HEK293 (cell line): ENCODE data around the gene LMO7.

Source experiments
- GLI4 ChIP-seq: fragments of 450-650 bp; formaldehyde crosslinking; IDR thresholded peaks from 2 replicates; pipeline ENCODE4 v1.5.1; 2016; ENCODE audit warnings: missing biosample characterization, missing genetic modification characterization
- MEIS1 ChIP-seq: sonication (generic); formaldehyde crosslinking; IDR thresholded peaks from 2 replicates; pipeline ENCODE4 v1.8.1; 2022; ENCODE audit warnings: missing genetic modification reagents, mild to moderate bottlenecking, borderline replicate concordance
- YY1 ChIP-seq: fragments of 450-650 bp; formaldehyde crosslinking; IDR thresholded peaks from 2 replicates; pipeline ENCODE4 v1.5.1; 2018; ENCODE audit warnings: missing biosample characterization, missing genetic modification characterization
- ZNF114 ChIP-seq: fragments of 450-650 bp; formaldehyde crosslinking; IDR thresholded peaks from 2 replicates; pipeline ENCODE4 v1.5.0; 2017; ENCODE audit warnings: missing biosample characterization, missing genetic modification characterization
- ZNF140 ChIP-seq: fragments of 450-650 bp; formaldehyde crosslinking; IDR thresholded peaks from 2 replicates; pipeline ENCODE4 v1.5.1; 2016; ENCODE audit warnings: missing biosample characterization, missing genetic modification characterization
- ZNF184 ChIP-seq: fragments of 450-650 bp; IDR thresholded peaks from 2 replicates; pipeline ENCODE4 v1.5.1; 2018; ENCODE audit warnings: missing biosample characterization, mild to moderate bottlenecking, missing genetic modification characterization
- ZNF223 ChIP-seq: fragments of 450-650 bp; formaldehyde crosslinking; IDR thresholded peaks from 2 replicates; pipeline ENCODE4 v1.5.1; 2016; ENCODE audit warnings: missing biosample characterization, missing genetic modification characterization
- ZNF600 ChIP-seq: fragments of 450-650 bp; formaldehyde crosslinking; IDR thresholded peaks from 2 replicates; pipeline ENCODE4 v1.5.1; 2016; ENCODE audit warnings: missing biosample characterization, missing genetic modification characterization
- ZNF785 ChIP-seq: fragments of 450-650 bp; formaldehyde crosslinking; IDR thresholded peaks from 2 replicates; pipeline ENCODE4 v1.5.1; 2016; ENCODE audit warnings: missing biosample characterization, missing genetic modification characterization
- TF ChIP-seq, protein P1 (sequence below): fragments of 450-650 bp; formaldehyde crosslinking; IDR thresholded peaks from 2 replicates; pipeline ENCODE4 v1.5.1; 2016; ENCODE audit warnings: missing biosample characterization, missing genetic modification characterization
- TF ChIP-seq, protein P2 (sequence below): fragments of 450-650 bp; formaldehyde crosslinking; IDR thresholded peaks from 2 replicates; pipeline ENCODE4 v1.5.1; 2016; ENCODE audit warnings: missing biosample characterization, missing genetic modification characterization

DNA sequence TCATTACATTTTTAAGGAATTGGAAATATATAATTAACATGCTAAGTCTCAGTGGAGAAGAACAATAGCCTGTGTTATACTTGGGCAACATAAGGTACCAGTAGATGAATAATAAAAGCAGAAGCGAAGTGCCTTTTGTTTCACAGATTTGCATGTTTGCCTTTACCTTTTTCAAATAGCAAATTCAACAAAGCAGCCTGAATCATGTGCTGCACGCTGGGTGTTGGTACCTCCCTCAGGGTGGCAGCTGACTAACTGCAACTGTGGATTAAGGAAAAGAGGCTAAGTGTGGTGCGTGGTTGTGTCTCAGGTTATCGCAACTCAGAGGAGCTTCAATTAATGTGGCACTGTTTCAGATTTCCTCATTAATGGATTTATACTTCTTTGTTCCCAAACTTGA is 189.0 kb downstream of the LMO7 start:
- TF ChIP-seq, protein P1, sequence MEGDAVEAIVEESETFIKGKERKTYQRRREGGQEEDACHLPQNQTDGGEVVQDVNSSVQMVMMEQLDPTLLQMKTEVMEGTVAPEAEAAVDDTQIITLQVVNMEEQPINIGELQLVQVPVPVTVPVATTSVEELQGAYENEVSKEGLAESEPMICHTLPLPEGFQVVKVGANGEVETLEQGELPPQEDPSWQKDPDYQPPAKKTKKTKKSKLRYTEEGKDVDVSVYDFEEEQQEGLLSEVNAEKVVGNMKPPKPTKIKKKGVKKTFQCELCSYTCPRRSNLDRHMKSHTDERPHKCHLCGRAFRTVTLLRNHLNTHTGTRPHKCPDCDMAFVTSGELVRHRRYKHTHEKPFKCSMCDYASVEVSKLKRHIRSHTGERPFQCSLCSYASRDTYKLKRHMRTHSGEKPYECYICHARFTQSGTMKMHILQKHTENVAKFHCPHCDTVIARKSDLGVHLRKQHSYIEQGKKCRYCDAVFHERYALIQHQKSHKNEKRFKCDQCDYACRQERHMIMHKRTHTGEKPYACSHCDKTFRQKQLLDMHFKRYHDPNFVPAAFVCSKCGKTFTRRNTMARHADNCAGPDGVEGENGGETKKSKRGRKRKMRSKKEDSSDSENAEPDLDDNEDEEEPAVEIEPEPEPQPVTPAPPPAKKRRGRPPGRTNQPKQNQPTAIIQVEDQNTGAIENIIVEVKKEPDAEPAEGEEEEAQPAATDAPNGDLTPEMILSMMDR (tag by site-specific recombination): no peak
- no peak for TF ChIP-seq ZNF184 (tag by site-specific recombination)
- no peak for TF ChIP-seq ZNF114 (tag by site-specific recombination)
- TF ChIP-seq MEIS1 (CRISPR knock-in tag): no peak
- TF ChIP-seq ZNF140 (tag by site-specific recombination): no peak
- TF ChIP-seq ZNF785: no peak
- TF ChIP-seq, protein P2, sequence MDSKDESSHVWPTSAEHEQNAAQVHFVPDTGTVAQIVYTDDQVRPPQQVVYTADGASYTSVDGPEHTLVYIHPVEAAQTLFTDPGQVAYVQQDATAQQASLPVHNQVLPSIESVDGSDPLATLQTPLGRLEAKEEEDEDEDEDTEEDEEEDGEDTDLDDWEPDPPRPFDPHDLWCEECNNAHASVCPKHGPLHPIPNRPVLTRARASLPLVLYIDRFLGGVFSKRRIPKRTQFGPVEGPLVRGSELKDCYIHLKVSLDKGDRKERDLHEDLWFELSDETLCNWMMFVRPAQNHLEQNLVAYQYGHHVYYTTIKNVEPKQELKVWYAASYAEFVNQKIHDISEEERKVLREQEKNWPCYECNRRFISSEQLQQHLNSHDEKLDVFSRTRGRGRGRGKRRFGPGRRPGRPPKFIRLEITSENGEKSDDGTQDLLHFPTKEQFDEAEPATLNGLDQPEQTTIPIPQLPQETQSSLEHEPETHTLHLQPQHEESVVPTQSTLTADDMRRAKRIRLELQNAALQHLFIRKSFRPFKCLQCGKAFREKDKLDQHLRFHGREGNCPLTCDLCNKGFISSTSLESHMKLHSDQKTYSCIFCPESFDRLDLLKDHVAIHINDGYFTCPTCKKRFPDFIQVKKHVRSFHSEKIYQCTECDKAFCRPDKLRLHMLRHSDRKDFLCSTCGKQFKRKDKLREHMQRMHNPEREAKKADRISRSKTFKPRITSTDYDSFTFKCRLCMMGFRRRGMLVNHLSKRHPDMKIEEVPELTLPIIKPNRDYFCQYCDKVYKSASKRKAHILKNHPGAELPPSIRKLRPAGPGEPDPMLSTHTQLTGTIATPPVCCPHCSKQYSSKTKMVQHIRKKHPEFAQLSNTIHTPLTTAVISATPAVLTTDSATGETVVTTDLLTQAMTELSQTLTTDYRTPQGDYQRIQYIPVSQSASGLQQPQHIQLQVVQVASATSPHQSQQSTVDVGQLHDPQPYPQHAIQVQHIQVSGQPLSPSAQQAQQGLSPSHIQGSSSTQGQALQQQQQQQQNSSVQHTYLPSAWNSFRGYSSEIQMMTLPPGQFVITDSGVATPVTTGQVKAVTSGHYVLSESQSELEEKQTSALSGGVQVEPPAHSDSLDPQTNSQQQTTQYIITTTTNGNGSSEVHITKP: no peak
- no peak for TF ChIP-seq YY1 (tag by site-specific recombination)
- TF ChIP-seq ZNF223 (tag by site-specific recombination): no peak
- TF ChIP-seq ZNF600 (tag by site-specific recombination): no peak
- no peak for TF ChIP-seq GLI4 (tag by site-specific recombination)
